GM18498 (cell line): ENCODE data around the gene TMEM106C.

Experiments used
- ATAC-seq: cut with Tn5 transposase; IDR thresholded peaks from one replicate; pipeline ENCODE4 v1.9.1; 2021; ENCODE audit warnings: mild to moderate bottlenecking, moderate library complexity; ENCODE audit not compliant: unreplicated experiment

Gene TMEM106C

GRCh38 chr12:47992776-47993175, 29.4 kb downstream of the TMEM106C start:
- ATAC-seq = no peak

- ATAC-seq = no peak
These were observed 30.1 kb downstream of the TMEM106C start for GRCh38 chr12:47993491-47993890.

- no peak for ATAC-seq
These were observed 32.6 kb downstream of the TMEM106C start for GRCh38 chr12:47995981-47996401.

GRCh38 chr12:47997321-47997720, 33.9 kb downstream of the TMEM106C start:
- ATAC-seq = no peak

- no peak for ATAC-seq
These were observed 36.4 kb downstream of the TMEM106C start for GRCh38 chr12:47999816-48000215.

GRCh38 chr12:48000878-48001504, 37.6 kb downstream of the TMEM106C start:
- no peak for ATAC-seq

GRCh38 chr12:48001505-48002413, 38.4 kb downstream of the TMEM106C start:
- ATAC-seq = no peak

- ATAC-seq = no peak
These were observed 39.0 kb downstream of the TMEM106C start for GRCh38 chr12:48002414-48002730.

GRCh38 chr12:48002773-48003218, 39.4 kb downstream of the TMEM106C start:
- no peak for ATAC-seq

- no peak for ATAC-seq
These were observed 40.0 kb downstream of the TMEM106C start for GRCh38 chr12:48003226-48004052.

GRCh38 chr12:48004053-48004941, 40.9 kb downstream of the TMEM106C start, which contains the start of gene COL2A1:
COL2A1 (minus strand) TSS chr12:48004476; CDS start chr12:48004321, 155 bp downstream.
- ATAC-seq = no peak

GRCh38 chr12:48005001-48005749, 41.8 kb downstream of the TMEM106C start:
- no peak for ATAC-seq

GRCh38 chr12:48005750-48006021, 42.3 kb downstream of the TMEM106C start:
- no peak for ATAC-seq

- ATAC-seq = no peak
These were observed 43.8 kb downstream of the TMEM106C start for GRCh38 chr12:48007206-48007605.

- ATAC-seq = no peak
These were observed 45.0 kb downstream of the TMEM106C start for GRCh38 chr12:48008349-48008748.

- ATAC-seq = no peak
These were observed 45.6 kb downstream of the TMEM106C start for GRCh38 chr12:48008950-48009349.

GRCh38 chr12:48009471-48009870, 46.1 kb downstream of the TMEM106C start:
- no peak for ATAC-seq

- ATAC-seq = no peak
These were observed 47.1 kb downstream of the TMEM106C start for GRCh38 chr12:48010366-48010970.

- no peak for ATAC-seq
These were observed 48.7 kb downstream of the TMEM106C start for GRCh38 chr12:48012070-48012469.
